Pancreas (tissue), 10 donors: ENCODE results near the gene RABGGTA. TPM values are rescaled to one million over a fixed set of nuclear protein-coding genes. Genes with fewer than 3 reads are reported as not detected.

Experiments used
- ATAC-seq, 4 donors: fragments of 200-7000 bp; cut with Tn5 transposase; one replicate each; pipeline versions ENCODE4 v1.8.0 to v1.9.1; 2020; ENCODE audit warnings: mild to moderate bottlenecking in 4 of 4, moderate library complexity in 4 of 4
- DNase-seq, 6 donors: peaks; one replicate each; pipeline ENCODE4 v3.0.0-alpha.2; 2020
- FAIRE-seq: peaks from 2 replicates; lab custom pipeline; 2012; peaks lifted over from hg19 to GRCh38; lab: Jason Lieb, UNC
- H3K27ac ChIP-seq, 4 donors: fragments of 200-600 bp; sonication (generic); 1 replicate in 3 of 4; 2 replicates in 1 of 4; pipeline versions ENCODE4 v1.5.0 to v1.8.0; 2020
- H3K27me3 ChIP-seq, 4 donors: fragments of 200-600 bp; one replicate each; pipeline ENCODE4 v1.8.0; 2021
- H3K36me3 ChIP-seq, 3 donors: fragments of 200-600 bp; sonication (generic) in 1 of 3; one replicate each; pipeline versions ENCODE4 v1.5.0 to v1.8.0; 2020 to 2021
- H3K4me1 ChIP-seq, 3 donors: fragments of 200-600 bp; one replicate each; pipeline ENCODE4 v1.8.0; 2021
- H3K4me3 ChIP-seq, 4 donors: fragments of 200-600 bp; sonication (generic) in 2 of 4; one replicate each; pipeline versions ENCODE4 v1.5.0 to v1.8.0; 2020 to 2021
- H3K9me3 ChIP-seq, 4 donors: fragments of 200-600 bp; one replicate each; pipeline ENCODE4 v1.8.0; 2021
- WGBS, 2 donors: extraction: QIAGEN DNeasy Blood & Tissue Kit; methylation state at CpG; one replicate each; pipeline ENCODE4 v1.1.7; 2013; 5-methylcytosine and 5-hydroxymethylcytosine counted together
- intact Hi-C, 3 donors: fragments of 100-400 bp; cut with DNase I; formaldehyde crosslinking; loops; one replicate each; pipeline versions ENCODE4 v1.11.1 to v1.14.2; 2022
- polyA plus RNA-seq, 2 donors: library from polyadenylated mRNA; stranded (reverse); fragments of 200-250 nt; gene quantifications; one replicate each; pipeline ENCODE4 v1.2.3, GENCODE V29; 2013
- total RNA-seq, 6 donors: library from RNA; stranded (reverse); fragmentation: NEBNext Ultra II Directional in 4 of 6; extraction: Animal tissue kit (Norgen Biotek cat#: 25700) in 4 of 6; gene quantifications; one replicate each; pipeline versions ENCODE4 v1.2.1 to v1.2.4, GENCODE V29; 2021 to 2023
- TF ChIP-seq, protein P1 (sequence below), 4 donors: fragments of 200-600 bp; sonication (generic) in 3 of 4; IDR thresholded peaks; one replicate each; pipeline versions ENCODE4 v1.5.0 to v1.8.0; 2021; ENCODE audit warnings: antibody characterized with exemption in 4 of 4
- donor health status: healthy with polysubstance abuse.
- donor health status: DM: no; HTN: no; CAD: no; lungs with moderate emphysema.
- donor health status: DM: no; HTN: no; CAD: no.
- donor health status: control.
- donor health status: control.
- donor health status: Bipolar disorder and iron deficiency.
- donor health status: DM: yes; HTN: yes; CAD: no.
- donor health status: DM: no; HTN: no; CAD: no.
- donor health status: DM: no; HTN: no; CAD: no.
- donor health status: DM: yes; HTN: yes; CAD: no.

RABGGTA gene
- total and polyA plus RNA-seq, 8 donors, result 15.4 to 51.5 (median 19.9) TPM

GRCh38 chr14:24300326-24300980 lies 29.1 kb upstream of the RABGGTA start:
- no peak for ATAC-seq

GRCh38 chr14:24299255-24300191 lies 28.1 kb upstream of the RABGGTA start, which contains the start of the genes DHRS1 and NOP9:
TSS of gene DHRS1 (minus strand) at chr14:24299780. CDS start at chr14:24299106, 674 bp downstream.
TSS of gene NOP9 (plus strand) at chr14:24299850. CDS start at chr14:24299955, 105 bp downstream.
- H3K4me1 ChIP-seq, result peaks cover 9 to 29% (median 13%) of the 10 kb centered on the region in 3 donors
- DNase-seq, result peak; percentile 85 to 98 (median 94)
- no peaks in the 10 kb centered on the region for H3K27me3 ChIP-seq
- peak within 1 kb of the TSS; percentile 54 to 92 (median 74) for H3K4me3 ChIP-seq
- no peaks in the 10 kb centered on the region for H3K9me3 ChIP-seq
- peak; percentile 92 to 96 (median 94) for ATAC-seq
- WGBS, 2 donors, result 0 to 1% methylated on average over 75 of the region's 75 CpGs
- H3K36me3 ChIP-seq, result peaks cover 0 to 35% (median 25%) of the 10 kb centered on the region in 3 donors
- intact Hi-C loops, result loop anchor here in 1 of 3 donors (5.0 kb wide), 1 partner anchor 52 kb away; no protein-coding TSS in a partner anchor
- TF ChIP-seq, protein P1, sequence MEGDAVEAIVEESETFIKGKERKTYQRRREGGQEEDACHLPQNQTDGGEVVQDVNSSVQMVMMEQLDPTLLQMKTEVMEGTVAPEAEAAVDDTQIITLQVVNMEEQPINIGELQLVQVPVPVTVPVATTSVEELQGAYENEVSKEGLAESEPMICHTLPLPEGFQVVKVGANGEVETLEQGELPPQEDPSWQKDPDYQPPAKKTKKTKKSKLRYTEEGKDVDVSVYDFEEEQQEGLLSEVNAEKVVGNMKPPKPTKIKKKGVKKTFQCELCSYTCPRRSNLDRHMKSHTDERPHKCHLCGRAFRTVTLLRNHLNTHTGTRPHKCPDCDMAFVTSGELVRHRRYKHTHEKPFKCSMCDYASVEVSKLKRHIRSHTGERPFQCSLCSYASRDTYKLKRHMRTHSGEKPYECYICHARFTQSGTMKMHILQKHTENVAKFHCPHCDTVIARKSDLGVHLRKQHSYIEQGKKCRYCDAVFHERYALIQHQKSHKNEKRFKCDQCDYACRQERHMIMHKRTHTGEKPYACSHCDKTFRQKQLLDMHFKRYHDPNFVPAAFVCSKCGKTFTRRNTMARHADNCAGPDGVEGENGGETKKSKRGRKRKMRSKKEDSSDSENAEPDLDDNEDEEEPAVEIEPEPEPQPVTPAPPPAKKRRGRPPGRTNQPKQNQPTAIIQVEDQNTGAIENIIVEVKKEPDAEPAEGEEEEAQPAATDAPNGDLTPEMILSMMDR (IDR thresholded peaks at IDR 0.05), result no peak
- no peak for FAIRE-seq
- peak within 1 kb of the TSS; percentile 68 to 83 (median 78) for H3K27ac ChIP-seq

More at GRCh38 chr14:24300326-24300980, 29.1 kb upstream of the RABGGTA start:
- peaks cover 0 to 40% (median 33%) of the 10 kb centered on the region in 3 donors for H3K36me3 ChIP-seq
- intact Hi-C loops, result no loop called here
- H3K27me3 ChIP-seq, result no peaks in the 10 kb centered on the region
- H3K4me3 ChIP-seq, result peak overlapping the region; percentile 54 to 92 (median 74)
- no peaks in the 10 kb centered on the region for H3K9me3 ChIP-seq
- DNase-seq, result no peak
- H3K27ac ChIP-seq, result peak overlapping the region in 2 of 4 donors; percentile 68 to 82
- no peak for FAIRE-seq
- TF ChIP-seq, protein P1 (IDR thresholded peaks at IDR 0.05), result no peak
- WGBS, 2 donors, result 15 to 23% methylated on average over 16 of the region's 16 CpGs
- H3K4me1 ChIP-seq, result peaks cover 9 to 29% (median 13%) of the 10 kb centered on the region in 3 donors

GRCh38 chr14:24298892-24299254 lies 27.5 kb upstream of the RABGGTA start:
- FAIRE-seq (no peak), DNase-seq (peak in 1 of 6 donors; percentile 41)
- intact Hi-C loops, result loop anchor here in 1 of 3 donors (5.0 kb wide), 1 partner anchor 52 kb away; no protein-coding TSS in a partner anchor

DNA sequence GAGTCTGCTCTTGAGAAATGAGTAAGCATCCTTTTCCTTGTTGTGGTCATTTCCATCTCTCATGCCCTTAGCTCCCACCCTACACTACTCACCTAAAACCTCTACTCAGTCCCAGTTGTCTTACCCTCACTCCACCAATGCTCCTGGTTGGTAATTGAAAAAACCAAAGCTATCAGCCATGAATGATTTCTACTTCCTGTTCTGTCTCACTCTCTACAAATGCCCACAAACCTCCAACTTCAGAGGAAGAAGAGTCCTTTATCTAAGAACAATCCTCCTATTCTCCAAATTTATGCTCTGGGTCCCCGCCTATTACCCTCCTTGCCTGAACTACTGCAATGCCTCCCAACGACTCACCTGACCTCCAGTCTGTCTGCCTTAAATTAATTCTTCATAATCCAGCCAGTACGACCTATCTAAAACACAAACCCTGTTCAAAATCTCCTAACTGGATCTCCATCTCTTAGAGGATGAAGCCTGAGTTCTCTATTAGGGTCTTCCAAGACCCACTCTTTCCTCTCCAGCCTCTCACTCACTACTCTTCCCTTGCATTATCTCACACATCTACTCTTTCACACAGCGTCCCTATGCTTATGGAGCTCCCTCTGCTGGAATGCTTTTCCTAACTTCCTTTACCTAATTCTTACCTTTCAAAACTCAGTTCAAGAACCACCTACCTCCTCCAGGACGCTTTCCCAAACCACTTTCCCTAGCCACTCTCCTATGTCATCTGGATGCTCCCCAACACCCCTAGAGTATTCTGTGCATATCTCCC lies 26.0 kb upstream of the RABGGTA start:
- intact Hi-C loops, result loop anchor here in 1 of 3 donors (5.0 kb wide), 1 partner anchor 50 kb away; no protein-coding TSS in a partner anchor
- 25 to 34% methylated on average over 5 of the region's 5 CpGs for WGBS, 2 donors
- peak in 3 of 4 donors; percentile 22 to 49 (median 42) for ATAC-seq
- TF ChIP-seq, protein P1 (IDR thresholded peaks at IDR 0.05), result peak in 2 of 4 donors; percentile 15 to 30
- Histone ChIP-seq H3K27ac (peak overlapping the region in 1 of 4 donors; percentile 4), H3K4me1 (peaks cover 9 to 29% (median 13%) of the 10 kb centered on the region in 3 donors), H3K4me3 (no peak overlapping the region), H3K27me3 (no peaks in the 10 kb centered on the region), H3K9me3 (no peaks in the 10 kb centered on the region), H3K36me3 (peaks cover 0 to 24% (median 8%) of the 10 kb centered on the region in 3 donors)
- no peak for FAIRE-seq
- DNase-seq, result no peak

More at GRCh38 chr14:24298892-24299254, 27.5 kb upstream of the RABGGTA start:
- H3K27ac ChIP-seq, result peak overlapping the region; percentile 68 to 83 (median 78)
- 27% methylated on average over 7 of the region's 7 CpGs for WGBS, 2 donors
- H3K36me3 ChIP-seq, result peaks cover 0 to 29% (median 19%) of the 10 kb centered on the region in 3 donors
- H3K4me3 ChIP-seq, result peak overlapping the region; percentile 54 to 92 (median 74)
- H3K27me3 ChIP-seq, result no peaks in the 10 kb centered on the region
- H3K9me3 ChIP-seq, result no peaks in the 10 kb centered on the region
- TF ChIP-seq, protein P1 (IDR thresholded peaks at IDR 0.05), result no peak
- peak; percentile 13 to 42 (median 24) for ATAC-seq
- peaks cover 9 to 29% (median 13%) of the 10 kb centered on the region in 3 donors for H3K4me1 ChIP-seq
